ENCODE data around the gene EMD.

Gene EMD

GRCh38 chrX:154417157-154417556 is 38.1 kb downstream of the EMD start:
- Histone ChIP-seq H3K27ac (ENCODE audit: low read depth, low read length) (no peak overlapping the region), H3K27me3 (ENCODE audit: control insufficient read depth, low read length) (no peaks in the 10 kb centered on the region), H4K20me1 (ENCODE audit: control insufficient read depth, insufficient read depth, low read depth, low read length) (no peaks in the 10 kb centered on the region), H3F3A (ENCODE audit: control insufficient read depth, insufficient read depth) (no peaks in the 10 kb centered on the region), H3K79me2 (ENCODE audit: control insufficient read depth, low read length) (peaks cover 2% of the 10 kb centered on the region; the same call in 1 of the 2 replicates), H3K4me1 (ENCODE audit: control insufficient read depth, low read length) (peaks cover 7% of the 10 kb centered on the region), H3K4me3 (ENCODE audit: low read length) (no peak overlapping the region), H3K36me3 (ENCODE audit: control insufficient read depth, low read length) (no peaks in the 10 kb centered on the region), H3K9me2 (replicated peaks; ENCODE audit: control insufficient read depth, low read length) (no peaks in the 10 kb centered on the region), H3K4me2 (ENCODE audit: low read length) (no peak overlapping the region), H3K9me3 (ENCODE audit: control insufficient read depth, insufficient read depth, low read length) (no peaks in the 10 kb centered on the region)
- TF ChIP-seq CTCF (IDR thresholded peaks at IDR 0.05; ENCODE audit: low read depth, low read length, poor library complexity, severe bottlenecking) (no peak), EZH2phosphoT487 (IDR thresholded peaks at IDR 0.05; ENCODE audit: borderline replicate concordance, low read length) (no peak)

GRCh38 chrX:154419189-154419588 is 40.1 kb downstream of the EMD start:
- Histone ChIP-seq H3K4me3 (ENCODE audit: low read length) (no peak overlapping the region), H3K9me2 (replicated peaks; ENCODE audit: control insufficient read depth, low read length) (no peaks in the 10 kb centered on the region), H3K27me3 (ENCODE audit: control insufficient read depth, low read length) (no peaks in the 10 kb centered on the region), H3K36me3 (ENCODE audit: control insufficient read depth, low read length) (no peaks in the 10 kb centered on the region), H3F3A (ENCODE audit: control insufficient read depth, insufficient read depth) (no peaks in the 10 kb centered on the region), H4K20me1 (ENCODE audit: control insufficient read depth, insufficient read depth, low read depth, low read length) (no peaks in the 10 kb centered on the region), H3K79me2 (ENCODE audit: control insufficient read depth, low read length) (no peaks in the 10 kb centered on the region), H3K9me3 (ENCODE audit: control insufficient read depth, insufficient read depth, low read length) (no peaks in the 10 kb centered on the region), H3K4me1 (ENCODE audit: control insufficient read depth, low read length) (no peaks in the 10 kb centered on the region), H3K4me2 (ENCODE audit: low read length) (no peak overlapping the region), H3K27ac (ENCODE audit: low read depth, low read length) (no peak overlapping the region)
- TF ChIP-seq EZH2phosphoT487 (IDR thresholded peaks at IDR 0.05; ENCODE audit: borderline replicate concordance, low read length) (no peak), CTCF (IDR thresholded peaks at IDR 0.05; ENCODE audit: low read depth, low read length, poor library complexity, severe bottlenecking) (no peak)

- no peaks in the 10 kb centered on the region for H3F3A ChIP-seq (ENCODE audit: control insufficient read depth, insufficient read depth)
- no peaks in the 10 kb centered on the region for H4K20me1 ChIP-seq (ENCODE audit: control insufficient read depth, insufficient read depth, low read depth, low read length)
- no peak overlapping the region for H3K4me3 ChIP-seq (ENCODE audit: low read length)
- no peaks in the 10 kb centered on the region for H3K79me2 ChIP-seq (ENCODE audit: control insufficient read depth, low read length)
- H3K27ac ChIP-seq (ENCODE audit: low read depth, low read length): no peak overlapping the region
- H3K27me3 ChIP-seq (ENCODE audit: control insufficient read depth, low read length): no peaks in the 10 kb centered on the region
- H3K9me3 ChIP-seq (ENCODE audit: control insufficient read depth, insufficient read depth, low read length): no peaks in the 10 kb centered on the region
- H3K4me2 ChIP-seq (ENCODE audit: low read length): no peak overlapping the region
- H3K36me3 ChIP-seq (ENCODE audit: control insufficient read depth, low read length): no peaks in the 10 kb centered on the region
- H3K4me1 ChIP-seq (ENCODE audit: control insufficient read depth, low read length): no peaks in the 10 kb centered on the region
- no peaks in the 10 kb centered on the region for H3K9me2 ChIP-seq (replicated peaks; ENCODE audit: control insufficient read depth, low read length)
- TF ChIP-seq EZH2phosphoT487 (IDR thresholded peaks at IDR 0.05; ENCODE audit: borderline replicate concordance, low read length) (no peak), CTCF (IDR thresholded peaks at IDR 0.05; ENCODE audit: low read depth, low read length, poor library complexity, severe bottlenecking) (no peak)
Measured at GRCh38 chrX:154419688-154420401, 40.8 kb downstream of the EMD start.
